HuH-7 (cell line): Measurements from ENCODE around the gene JSRP1.
A peak's percentile ranks its signal among the peaks of the same experiment; 100 is the strongest.
"Not testable (repeated sequence)": the region's sequence is repeated elsewhere in the genome, so short reads cannot be mapped to it uniquely, and the experiment has no call there.

Experiments used
- DNase-seq: peaks from one replicate; pipeline ENCODE4 v3.0.0; 2011; ENCODE audit warnings: low spot score

Gene JSRP1

GRCh38 chr19:2282062-2282861 is 26.0 kb upstream of the JSRP1 start, which contains the start of gene PEAK3:
Gene PEAK3, minus strand, starts transcription at chr19:2282175. Its CDS starts 1,244 bp downstream, at chr19:2280931.
- DNase-seq, result no peak

- DNase-seq, result not testable (repeated sequence)
These were observed 25.2 kb upstream of the JSRP1 start for GRCh38 chr19:2281265-2282061.

DNA sequence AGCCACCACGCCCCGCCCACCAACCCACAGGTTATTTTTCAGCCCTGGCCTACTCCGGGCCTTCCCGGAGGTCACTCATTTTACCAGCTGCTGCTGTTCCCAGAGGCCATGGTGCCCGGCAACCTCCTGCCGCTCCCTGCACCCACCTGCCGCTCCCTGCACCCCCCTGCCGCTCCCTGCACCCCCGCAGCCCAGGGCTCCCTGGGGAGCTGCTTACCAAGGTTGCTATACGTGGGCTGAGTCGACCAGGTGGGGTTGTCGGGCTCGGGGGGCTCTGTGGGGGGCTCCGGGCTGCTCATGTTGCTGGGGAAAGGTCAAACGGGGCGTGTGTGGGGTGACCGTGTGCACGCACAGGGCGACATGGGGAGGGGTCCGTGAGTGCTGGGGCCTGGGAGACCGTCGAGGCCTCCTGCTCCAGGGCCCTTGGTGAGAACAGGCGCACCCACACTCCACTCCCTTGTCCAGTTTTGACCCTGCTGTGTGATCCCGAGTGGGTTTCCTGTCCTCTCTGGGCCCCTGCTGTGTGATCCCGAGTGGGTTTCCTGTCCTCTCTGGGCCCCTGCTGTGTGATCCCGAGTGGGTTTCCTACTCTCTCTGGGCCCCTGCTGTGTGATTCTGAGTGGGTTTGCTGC is 24.5 kb upstream of the JSRP1 start:
- DNase-seq, result no peak

- no peak for DNase-seq
These were observed 22.4 kb upstream of the JSRP1 start for GRCh38 chr19:2278459-2279158.

DNA sequence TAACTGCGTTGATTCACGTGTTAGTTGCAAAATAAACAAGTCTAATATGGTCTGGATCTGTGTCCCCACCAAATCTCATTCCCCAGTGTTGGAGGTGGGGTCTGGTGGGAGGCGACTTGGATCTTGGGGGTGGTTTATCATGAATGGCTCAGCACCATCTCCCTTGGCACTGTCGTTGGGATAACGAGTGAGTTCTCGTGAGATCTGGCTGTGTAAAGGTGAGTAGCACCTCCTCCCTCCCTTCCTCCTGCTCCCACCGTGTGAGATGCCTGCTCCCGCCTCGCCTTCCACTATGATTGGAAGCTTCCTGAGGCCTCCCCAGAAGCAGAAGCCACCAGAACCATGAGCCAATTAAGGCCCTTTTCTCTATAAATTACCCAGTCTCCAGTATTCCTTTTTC is 20.9 kb upstream of the JSRP1 start:
- no peak for DNase-seq

DNA sequence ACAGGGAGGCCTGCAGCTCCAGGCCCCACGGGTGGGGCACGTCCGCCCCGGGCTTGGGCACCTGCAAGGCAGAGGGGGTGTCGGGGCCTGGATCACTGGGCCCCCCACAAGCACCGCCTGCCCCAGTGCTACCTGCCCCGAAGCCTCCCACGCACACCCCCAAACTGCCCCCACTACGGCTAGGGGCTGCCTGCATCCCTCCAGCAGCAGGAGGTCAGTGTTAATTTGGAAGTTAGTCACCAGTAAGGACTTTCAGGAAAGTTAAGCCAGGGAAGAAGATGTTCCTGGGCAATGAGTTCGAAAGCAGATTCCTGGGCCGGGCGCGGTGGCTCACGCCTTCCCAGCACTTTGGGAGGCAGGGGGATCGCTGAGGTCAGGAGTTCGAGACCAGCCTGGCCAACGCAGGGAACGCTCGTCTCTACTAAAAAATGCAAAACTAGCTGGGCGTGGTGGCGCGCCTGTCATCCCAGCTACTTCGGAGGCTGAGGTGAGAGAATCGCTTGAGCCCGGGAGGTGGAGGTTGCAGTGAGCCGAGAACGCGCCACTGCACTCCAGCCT is 20.3 kb upstream of the JSRP1 start:
- no peak for DNase-seq

GRCh38 chr19:2275588-2276428 is 19.6 kb upstream of the JSRP1 start:
- DNase-seq, result no peak

- DNase-seq, result peak; percentile 79
These were observed 18.8 kb upstream of the JSRP1 start for GRCh38 chr19:2274931-2275535.

- DNase-seq, result no peak
These were observed 18.0 kb upstream of the JSRP1 start for GRCh38 chr19:2274185-2274711.

DNA sequence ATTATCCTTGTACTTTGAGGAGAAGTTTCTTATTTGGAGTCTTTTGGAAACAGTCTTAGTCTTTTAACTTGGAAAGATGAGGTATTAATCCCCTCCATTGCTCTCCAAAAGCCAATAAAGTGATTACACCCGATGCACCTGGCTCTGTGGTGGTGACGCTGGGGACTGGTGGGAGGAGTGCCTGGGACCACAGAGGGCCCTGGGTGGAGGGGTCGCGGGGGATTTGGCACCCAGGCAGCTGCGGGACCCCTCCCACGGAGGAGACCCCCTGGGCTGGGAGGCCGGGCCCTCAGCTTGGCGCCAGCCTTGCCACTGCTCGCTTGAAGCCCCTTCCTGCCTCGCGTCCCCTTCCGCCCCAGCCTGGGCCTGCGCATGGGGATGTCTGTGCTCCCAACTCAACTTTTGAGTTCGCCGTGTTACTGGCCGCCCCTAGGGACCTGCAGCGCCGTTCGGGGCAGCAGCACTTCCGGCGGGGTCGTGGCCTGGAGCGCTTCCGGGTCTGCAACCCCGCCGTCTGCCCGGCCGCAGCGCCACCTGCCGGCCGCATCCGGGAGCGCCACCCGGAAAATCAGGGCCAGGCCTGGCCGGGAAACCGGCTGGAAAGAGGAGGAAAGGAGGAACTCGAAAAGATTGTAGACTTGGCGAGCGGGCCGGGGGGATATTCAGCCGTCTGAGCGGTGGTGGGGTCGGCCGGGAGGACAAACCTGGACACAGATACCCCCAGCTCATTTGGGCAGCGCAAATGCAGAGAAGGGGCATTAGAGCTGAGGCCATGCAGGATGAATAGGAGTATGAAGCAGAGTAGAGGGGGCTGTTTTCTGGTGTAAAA is 17.4 kb upstream of the JSRP1 start:
- DNase-seq, result peak; percentile 88

DNA sequence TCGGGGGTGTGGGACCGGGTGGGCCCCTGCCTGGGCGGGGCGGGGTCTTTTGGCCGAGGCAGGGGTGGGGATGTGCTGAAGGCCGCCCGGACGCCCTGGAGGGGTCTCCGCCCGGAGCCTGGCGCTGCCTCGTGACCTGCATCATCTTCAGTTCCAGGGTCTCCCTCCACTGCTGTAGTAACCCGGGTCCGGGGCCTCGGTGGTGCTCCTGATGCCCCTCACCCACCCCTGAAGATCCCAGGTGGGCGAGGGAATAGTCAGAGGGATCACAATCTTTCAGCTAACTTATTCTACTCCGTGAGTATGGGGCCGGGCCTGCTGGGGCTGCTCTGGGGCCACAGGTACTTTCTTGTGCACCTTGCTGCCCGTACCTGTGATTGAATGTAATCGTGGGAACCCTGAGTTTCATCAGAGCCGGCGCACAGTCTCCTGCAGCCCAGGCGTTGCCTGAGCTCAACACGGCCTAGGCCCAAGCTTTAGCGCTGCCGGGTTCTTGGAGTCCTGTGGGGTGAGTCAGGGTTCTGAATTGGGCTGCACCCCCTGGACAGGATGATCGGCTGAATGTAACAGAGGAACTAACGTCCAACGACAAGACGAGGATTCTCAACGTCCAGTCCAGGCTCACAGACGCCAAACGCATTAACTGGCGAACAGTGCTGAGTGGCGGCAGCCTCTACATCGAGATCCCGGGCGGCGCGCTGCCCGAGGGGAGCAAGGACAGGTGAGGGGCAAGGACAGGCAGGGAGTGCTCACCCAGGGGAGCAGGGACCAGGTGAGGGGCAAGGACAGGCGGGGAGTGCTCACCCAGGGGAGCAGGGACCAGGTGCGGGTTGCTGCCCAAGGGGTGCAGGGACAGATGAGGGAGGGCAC is 15.3 kb upstream of the JSRP1 start:
- DNase-seq, result no peak

DNA sequence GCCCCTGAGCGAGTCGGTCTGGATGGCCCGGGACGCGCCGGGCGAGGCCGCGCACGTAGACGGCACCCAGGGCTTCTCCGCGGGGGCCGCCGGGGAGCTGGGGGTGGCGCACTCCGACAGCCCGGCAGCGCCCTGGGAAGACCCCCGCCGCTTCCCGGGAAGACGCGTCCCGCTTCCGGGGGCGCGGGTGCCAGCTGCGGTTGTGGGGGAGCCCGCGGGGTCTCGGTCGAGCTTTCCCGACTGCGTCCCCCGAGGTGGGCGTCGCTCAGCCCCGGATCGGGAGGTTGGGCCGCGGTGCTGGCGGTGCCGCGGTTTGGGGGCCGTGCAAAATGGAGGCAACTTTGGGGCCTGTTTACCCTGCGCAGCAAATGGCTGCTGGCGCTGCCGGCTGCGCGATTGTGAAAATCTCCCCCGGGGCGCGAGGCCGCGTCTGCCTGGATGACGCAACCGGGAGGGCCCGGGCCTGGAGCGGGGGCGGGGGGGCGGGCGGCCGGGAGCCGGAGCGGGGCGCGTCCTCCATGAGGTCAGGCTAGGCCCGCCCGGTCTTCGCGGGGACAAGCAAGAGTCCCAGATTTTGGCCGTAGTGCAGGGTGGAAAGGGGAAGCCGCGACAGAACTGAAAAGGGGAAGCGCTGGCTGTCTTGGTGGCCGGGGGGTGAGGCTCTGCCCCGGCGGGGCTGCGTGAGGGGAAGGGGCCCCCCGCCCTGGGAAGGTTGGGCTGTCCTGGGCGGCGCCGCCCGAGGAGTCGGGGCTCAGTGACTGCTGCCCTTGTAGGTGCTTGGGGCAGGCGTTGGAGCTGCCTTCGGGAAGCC is 14.4 kb upstream of the JSRP1 start:
- peak; percentile 51 for DNase-seq

DNA sequence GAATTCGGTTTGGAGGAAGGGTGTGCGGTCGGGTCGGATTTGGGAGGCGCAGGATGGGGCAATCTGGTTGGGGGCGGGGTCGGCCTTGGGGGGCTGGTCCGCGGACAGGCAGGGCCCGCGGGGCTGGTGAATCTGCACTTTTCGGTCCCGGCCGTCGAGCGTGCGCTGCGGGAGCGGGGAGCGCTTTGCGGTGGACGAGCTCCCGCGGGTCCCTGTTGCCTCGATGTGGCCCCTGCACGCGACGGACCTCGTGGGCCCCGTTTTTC is 13.9 kb upstream of the JSRP1 start:
- DNase-seq, result no peak

GRCh38 chr19:2269244-2270156 is 13.3 kb upstream of the JSRP1 start:
- DNase-seq, result peak; percentile 98

DNA sequence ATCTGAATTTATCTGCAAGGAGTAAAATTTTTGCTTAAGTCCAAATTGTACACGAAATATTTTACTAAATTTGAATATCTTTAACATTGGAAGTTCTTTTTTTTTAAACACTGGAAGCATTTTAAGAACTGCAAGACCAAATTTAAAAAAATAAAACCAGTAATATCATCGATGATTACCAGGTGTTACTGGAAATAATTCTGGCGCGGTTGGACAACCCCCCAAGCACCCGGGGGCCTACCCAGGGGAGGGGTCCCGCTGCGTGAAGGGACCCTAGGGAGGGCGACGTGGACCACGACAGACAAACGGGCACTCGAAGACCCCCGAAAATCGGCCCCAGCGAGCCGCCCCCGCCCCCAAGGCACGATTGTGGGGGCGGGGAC is 12.6 kb upstream of the JSRP1 start:
- DNase-seq, result no peak

GRCh38 chr19:2268480-2268830 is 12.2 kb upstream of the JSRP1 start:
- DNase-seq, result no peak
